Measurements from ENCODE around the gene UNCX.

The UNCX gene

DNA sequence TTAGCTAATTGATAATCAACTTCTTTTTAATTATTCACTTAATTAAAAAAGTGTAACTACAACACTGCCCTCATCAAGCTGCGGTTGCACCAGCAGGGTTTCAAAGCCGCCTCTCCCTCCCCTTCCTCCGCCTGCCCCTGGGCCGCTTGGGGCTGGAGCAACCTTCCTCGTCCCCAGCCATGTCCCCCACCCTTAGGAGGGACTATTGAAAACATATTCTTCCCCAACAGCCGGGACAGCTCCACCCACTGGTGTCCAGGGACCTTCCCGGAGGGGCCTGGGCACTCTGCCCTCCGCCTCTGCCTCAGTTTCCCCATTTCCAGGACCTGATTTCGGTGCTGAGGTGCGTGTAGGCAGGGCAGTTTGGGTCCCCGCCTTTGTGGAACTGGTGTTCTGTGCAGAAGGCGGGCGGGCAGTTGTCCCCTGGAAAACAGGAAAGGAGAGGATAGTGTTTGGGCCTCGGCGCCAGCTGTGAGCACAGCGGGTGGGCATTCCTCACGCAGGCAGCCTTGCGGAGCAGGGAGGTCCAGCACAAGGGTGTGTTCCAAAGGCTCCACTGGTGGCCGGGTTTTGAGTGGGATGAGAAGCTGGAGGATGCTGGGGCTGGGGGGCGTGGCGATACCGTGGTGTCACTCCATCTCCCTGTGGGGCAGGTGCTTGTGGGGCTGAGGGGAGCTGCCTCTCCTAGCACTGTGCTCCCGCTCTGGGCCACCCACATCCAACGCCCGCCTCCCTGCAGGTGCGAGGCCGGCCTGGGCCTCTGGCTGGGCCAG is 15.7 kb downstream of the UNCX start:
- no peaks in the 10 kb centered on the region for H3K36me3 ChIP-seq (ENCODE audit: insufficient read depth, low read length)
- H3K4me3 ChIP-seq (ENCODE audit: low read length), result no peak overlapping the region
- H3K9me3 ChIP-seq (replicated peaks; ENCODE audit: low read length), result no peaks in the 10 kb centered on the region
- peaks cover 84% of the 10 kb centered on the region for H3K27me3 ChIP-seq (ENCODE audit: control insufficient read depth, insufficient read depth, low read length)
- no peak overlapping the region for H3K4me2 ChIP-seq (ENCODE audit: low read length)
- H3K4me1 ChIP-seq (ENCODE audit: control insufficient read depth, insufficient read depth, low read length), result no peaks in the 10 kb centered on the region
- H3K9ac ChIP-seq (ENCODE audit: low read depth, low read length), result no peak overlapping the region

DNA sequence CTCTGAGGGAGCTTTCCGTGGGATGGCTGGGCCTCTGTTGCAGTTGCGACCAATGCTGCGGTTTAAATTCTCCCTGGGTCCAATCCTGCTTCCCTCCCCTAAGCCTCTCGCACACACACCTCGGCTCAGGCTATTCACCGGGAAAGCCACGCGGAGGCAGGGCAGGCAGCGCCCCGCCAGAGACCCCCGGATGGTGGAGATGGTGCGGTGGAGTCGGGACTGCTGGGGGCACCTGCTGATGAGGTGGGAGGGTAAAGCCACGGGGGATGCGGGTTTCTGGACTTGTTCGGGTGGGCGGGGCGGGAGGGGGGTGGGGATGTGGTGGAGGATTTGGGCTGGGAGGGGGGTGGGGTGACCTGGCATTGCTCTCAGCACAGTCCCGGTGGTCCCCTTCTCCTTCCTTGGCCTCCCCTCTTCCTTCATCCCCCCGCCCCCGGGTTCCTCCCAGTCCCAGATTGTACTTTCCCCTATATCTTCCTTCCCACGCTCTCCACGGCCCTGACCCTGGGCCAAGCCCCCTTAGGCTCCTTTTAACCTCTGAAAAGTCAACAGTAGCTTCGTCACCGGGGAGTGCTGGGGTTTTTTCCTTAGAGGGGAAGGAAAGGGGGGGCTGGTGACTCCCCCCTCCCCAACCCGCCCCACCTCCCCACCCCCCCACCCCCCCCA is 16.4 kb downstream of the UNCX start:
- H3K36me3 ChIP-seq (ENCODE audit: insufficient read depth, low read length), result no peaks in the 10 kb centered on the region
- no peak overlapping the region for H3K4me2 ChIP-seq (ENCODE audit: low read length)
- H3K9me3 ChIP-seq (replicated peaks; ENCODE audit: low read length), result no peaks in the 10 kb centered on the region
- H3K4me1 ChIP-seq (ENCODE audit: control insufficient read depth, insufficient read depth, low read length), result no peaks in the 10 kb centered on the region
- peaks cover 80% of the 10 kb centered on the region for H3K27me3 ChIP-seq (ENCODE audit: control insufficient read depth, insufficient read depth, low read length)
- H3K4me3 ChIP-seq (ENCODE audit: low read length), result no peak overlapping the region
- H3K9ac ChIP-seq (ENCODE audit: low read depth, low read length), result no peak overlapping the region

DNA sequence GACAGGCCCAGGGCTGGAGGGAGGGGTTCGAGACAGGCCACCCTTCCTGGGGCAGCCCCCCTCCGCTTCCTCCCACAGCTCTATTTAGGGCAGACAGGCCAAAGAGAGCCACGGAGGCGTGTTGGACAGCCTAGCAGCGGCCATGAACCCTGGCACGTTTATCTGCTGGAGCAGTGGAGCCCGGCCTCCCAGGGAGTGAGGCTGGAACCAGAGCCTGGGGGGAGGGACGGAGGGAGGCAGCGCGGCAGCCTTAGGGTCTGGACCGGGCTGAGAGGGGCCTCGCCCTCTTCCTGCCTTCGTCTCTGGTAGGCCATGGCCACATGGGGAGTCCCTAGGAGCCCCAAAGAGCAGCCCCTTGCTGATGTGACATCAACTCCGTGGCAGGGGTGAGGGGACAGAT is 17.1 kb downstream of the UNCX start:
- Histone ChIP-seq H3K9me3 (replicated peaks; ENCODE audit: low read length) (no peaks in the 10 kb centered on the region), H3K4me3 (ENCODE audit: low read length) (no peak overlapping the region), H3K36me3 (ENCODE audit: insufficient read depth, low read length) (no peaks in the 10 kb centered on the region), H3K4me1 (ENCODE audit: control insufficient read depth, insufficient read depth, low read length) (no peaks in the 10 kb centered on the region), H3K9ac (ENCODE audit: low read depth, low read length) (no peak overlapping the region), H3K27me3 (ENCODE audit: control insufficient read depth, insufficient read depth, low read length) (peaks cover 80% of the 10 kb centered on the region), H3K4me2 (ENCODE audit: low read length) (no peak overlapping the region)

DNA sequence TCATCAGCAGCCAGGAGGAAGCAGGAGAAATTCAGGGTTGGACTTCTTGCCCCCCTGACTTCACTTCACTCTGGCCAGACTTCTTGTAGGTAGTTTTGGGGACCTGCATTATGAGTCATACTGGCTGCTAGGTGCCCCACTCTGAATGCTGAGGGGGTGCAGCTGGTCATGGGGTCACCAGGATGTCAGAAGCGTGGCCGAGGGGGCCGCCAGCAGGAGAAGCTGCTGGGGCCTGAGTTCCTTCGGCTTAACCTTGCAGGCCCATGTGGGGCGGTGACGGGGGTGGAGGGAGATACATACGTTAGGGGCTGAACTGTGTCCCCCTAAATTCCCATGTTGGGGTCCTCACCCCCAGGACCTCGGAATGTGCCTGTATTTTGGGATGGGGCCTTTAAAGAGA is 18.2 kb downstream of the UNCX start:
- H3K4me3 ChIP-seq (ENCODE audit: low read length), result no peak overlapping the region
- no peaks in the 10 kb centered on the region for H3K4me1 ChIP-seq (ENCODE audit: control insufficient read depth, insufficient read depth, low read length)
- no peaks in the 10 kb centered on the region for H3K9me3 ChIP-seq (replicated peaks; ENCODE audit: low read length)
- H3K9ac ChIP-seq (ENCODE audit: low read depth, low read length), result no peak overlapping the region
- no peak overlapping the region for H3K4me2 ChIP-seq (ENCODE audit: low read length)
- no peaks in the 10 kb centered on the region for H3K36me3 ChIP-seq (ENCODE audit: insufficient read depth, low read length)
- peaks cover 72% of the 10 kb centered on the region for H3K27me3 ChIP-seq (ENCODE audit: control insufficient read depth, insufficient read depth, low read length)

DNA sequence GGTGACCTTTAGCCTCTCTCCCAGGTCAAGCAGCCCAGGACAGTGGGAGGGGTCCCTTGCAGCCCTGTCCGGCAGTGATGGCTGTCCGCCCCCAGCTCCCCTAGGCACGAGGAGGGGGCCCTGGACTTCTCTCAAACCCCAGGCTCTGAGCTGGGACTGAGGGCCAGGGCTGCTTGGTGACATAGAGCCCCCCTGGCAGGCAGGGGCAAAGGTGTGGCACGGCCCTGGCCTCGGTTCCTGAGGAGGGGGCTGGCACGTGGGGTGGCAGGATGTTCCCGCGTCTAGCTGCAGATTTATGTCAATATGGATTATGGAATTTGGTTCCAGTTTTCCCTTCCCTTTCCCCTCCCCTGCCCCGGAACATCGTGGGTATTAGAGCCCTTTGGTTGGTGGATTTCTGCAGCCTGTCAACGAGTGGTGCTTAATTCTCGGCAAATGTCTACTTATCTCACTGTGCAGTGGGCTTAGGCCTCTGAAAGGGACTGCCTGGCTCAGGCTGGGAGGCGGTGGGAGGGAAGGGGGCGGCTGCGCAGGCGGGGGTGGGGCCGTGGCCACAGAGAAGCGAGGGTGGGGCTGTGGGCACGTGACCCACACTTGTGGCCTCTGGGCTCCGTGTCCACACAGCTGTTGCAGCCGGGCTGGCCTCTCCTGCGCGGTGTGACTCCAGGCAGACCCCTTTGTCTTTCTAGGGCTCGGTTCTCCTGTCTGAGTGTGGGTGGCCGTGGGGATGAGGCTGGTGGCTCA is 19.3 kb downstream of the UNCX start:
- Histone ChIP-seq H3K9me3 (replicated peaks; ENCODE audit: low read length) (no peaks in the 10 kb centered on the region), H3K4me3 (ENCODE audit: low read length) (no peak overlapping the region), H3K27me3 (ENCODE audit: control insufficient read depth, insufficient read depth, low read length) (peaks cover 76% of the 10 kb centered on the region), H3K36me3 (ENCODE audit: insufficient read depth, low read length) (no peaks in the 10 kb centered on the region), H3K9ac (ENCODE audit: low read depth, low read length) (no peak overlapping the region), H3K4me1 (ENCODE audit: control insufficient read depth, insufficient read depth, low read length) (no peaks in the 10 kb centered on the region), H3K4me2 (ENCODE audit: low read length) (no peak overlapping the region)

DNA sequence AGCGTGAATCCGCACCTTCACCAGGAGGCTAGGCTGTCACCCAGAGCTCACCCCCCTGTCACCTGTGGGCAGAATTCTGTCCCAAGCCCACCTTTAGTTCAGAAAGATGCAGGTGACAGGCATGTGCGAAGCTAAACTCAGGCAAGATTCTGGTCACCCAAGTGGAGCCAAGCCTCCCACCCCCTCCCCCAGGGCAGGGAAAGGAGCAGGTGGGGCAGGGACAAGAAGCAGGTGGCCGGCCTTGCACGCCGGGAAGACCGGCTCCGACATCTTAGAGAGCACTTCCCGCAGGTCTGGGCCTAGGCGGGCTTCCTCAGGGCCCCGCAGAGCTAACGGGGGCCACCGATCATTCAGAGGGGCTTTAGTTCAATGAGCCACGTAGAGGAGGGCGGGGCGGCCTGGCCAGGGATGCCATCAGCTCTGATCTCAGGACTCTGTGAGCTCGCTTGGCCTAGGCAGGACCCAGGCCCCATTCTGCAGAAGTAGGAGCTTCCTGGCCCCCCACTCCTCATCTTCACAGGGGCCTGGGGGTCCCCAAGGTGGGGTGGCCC is 19.9 kb downstream of the UNCX start:
- no peak overlapping the region for H3K4me3 ChIP-seq (ENCODE audit: low read length)
- no peaks in the 10 kb centered on the region for H3K4me1 ChIP-seq (ENCODE audit: control insufficient read depth, insufficient read depth, low read length)
- no peak overlapping the region for H3K4me2 ChIP-seq (ENCODE audit: low read length)
- H3K36me3 ChIP-seq (ENCODE audit: insufficient read depth, low read length), result no peaks in the 10 kb centered on the region
- no peaks in the 10 kb centered on the region for H3K9me3 ChIP-seq (replicated peaks; ENCODE audit: low read length)
- H3K27me3 ChIP-seq (ENCODE audit: control insufficient read depth, insufficient read depth, low read length), result peaks cover 75% of the 10 kb centered on the region
- no peak overlapping the region for H3K9ac ChIP-seq (ENCODE audit: low read depth, low read length)

DNA sequence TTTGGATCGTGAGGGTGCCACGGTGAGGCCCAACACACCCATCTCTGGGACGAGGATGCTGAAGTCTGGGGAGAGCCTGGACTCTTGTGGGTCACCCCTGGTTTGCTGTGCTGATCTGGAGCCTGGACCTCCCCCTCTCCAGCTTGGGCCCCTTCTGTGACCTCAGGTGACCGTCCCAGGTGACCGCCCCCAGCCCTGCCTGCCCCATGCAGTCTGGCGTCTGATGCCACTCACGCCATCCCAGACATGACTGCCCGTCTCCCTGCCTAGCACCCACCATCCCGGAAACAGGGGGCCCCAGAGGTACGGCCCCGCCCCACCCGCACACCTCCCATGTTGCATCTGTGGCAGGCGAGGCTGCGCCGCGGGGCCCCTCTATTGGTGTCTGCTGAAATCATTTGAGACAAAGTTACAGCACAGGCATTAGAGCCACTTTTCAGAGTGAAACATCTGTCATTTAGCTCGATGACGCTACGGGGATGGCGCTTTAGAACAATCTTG is 21.1 kb downstream of the UNCX start:
- no peak overlapping the region for H3K4me3 ChIP-seq (ENCODE audit: low read length)
- peaks cover 63% of the 10 kb centered on the region for H3K27me3 ChIP-seq (ENCODE audit: control insufficient read depth, insufficient read depth, low read length)
- no peaks in the 10 kb centered on the region for H3K4me1 ChIP-seq (ENCODE audit: control insufficient read depth, insufficient read depth, low read length)
- H3K9me3 ChIP-seq (replicated peaks; ENCODE audit: low read length), result no peaks in the 10 kb centered on the region
- no peak overlapping the region for H3K4me2 ChIP-seq (ENCODE audit: low read length)
- no peak overlapping the region for H3K9ac ChIP-seq (ENCODE audit: low read depth, low read length)
- no peaks in the 10 kb centered on the region for H3K36me3 ChIP-seq (ENCODE audit: insufficient read depth, low read length)

DNA sequence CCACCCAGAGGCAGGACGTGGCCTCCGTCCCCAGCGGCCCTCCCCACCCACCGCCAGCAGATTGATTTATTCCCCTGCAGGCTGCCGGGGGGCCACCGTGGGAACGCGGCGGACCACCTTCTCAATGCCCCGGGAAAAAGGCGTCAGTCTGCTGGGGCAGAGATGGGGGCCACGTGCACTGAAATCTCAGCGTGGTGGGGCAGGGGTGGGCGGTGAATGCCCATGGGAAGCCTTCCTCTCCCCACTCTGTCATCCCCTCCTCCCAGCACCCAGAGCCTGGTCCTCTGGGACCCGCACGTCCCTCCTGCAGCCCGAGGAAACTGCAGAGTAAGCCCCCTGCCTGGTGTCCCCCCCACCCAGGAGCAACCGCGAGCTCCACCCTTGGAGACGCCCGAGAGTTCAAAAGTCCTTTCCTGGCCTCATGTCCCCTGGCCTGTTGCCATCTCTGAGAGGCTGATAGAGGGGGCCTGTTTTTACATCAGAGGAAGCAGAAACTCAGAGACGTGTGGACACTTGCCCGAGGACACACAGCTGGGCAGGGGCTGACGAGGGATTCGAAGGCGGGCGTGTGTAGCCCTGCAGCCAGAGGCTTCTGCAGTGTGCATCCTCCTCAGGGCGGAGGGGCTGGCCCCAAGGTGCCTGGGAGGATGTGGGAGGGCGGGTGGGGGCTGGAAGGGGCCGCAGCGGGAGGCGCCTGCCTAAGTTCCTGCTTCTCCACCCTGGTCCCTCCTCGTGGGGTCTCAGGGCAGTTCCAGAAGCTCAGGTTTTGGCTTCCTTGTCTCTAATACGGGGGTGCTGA is 21.8 kb downstream of the UNCX start:
- Histone ChIP-seq H3K4me3 (ENCODE audit: low read length) (no peak overlapping the region), H3K9ac (ENCODE audit: low read depth, low read length) (no peak overlapping the region), H3K36me3 (ENCODE audit: insufficient read depth, low read length) (no peaks in the 10 kb centered on the region), H3K4me2 (ENCODE audit: low read length) (no peak overlapping the region), H3K27me3 (ENCODE audit: control insufficient read depth, insufficient read depth, low read length) (peaks cover 64% of the 10 kb centered on the region), H3K9me3 (replicated peaks; ENCODE audit: low read length) (no peaks in the 10 kb centered on the region), H3K4me1 (ENCODE audit: control insufficient read depth, insufficient read depth, low read length) (no peaks in the 10 kb centered on the region)

DNA sequence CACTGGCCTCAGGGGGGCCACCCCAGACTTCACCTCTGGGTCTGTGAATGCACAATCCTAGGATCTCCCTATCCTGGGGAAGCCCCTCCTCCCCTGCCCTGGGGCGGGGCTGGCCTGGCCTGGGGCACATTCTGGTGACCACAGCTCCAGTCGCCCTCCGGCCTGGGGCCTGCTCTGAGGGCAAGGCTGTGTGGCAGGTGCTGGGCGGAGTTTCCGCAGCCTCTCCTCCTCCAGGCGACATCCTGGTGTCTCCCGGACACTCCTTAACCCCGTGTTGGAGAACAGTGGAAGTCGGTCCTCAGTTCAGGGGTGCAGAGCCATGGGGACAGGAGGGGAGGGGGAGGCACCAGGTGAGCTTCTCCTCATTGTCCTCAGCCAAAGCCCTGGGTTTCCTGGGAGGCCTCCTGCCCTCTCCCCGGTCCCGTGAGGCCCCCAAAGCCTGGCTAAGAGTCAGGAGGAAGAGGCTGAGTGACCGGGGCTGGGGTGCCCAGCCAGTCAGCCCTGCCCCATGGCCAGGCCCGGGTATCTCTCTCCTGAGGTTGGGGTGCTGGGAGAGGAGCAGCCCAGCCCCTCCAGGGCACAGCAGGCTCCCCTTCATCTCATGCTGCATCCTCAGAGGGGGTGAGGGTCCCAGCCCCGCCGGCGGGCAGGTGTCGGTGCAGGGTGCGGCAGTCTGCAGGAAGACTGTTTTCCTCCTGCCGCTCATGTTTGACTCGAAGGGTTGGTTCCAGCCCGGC is 22.6 kb downstream of the UNCX start:
- Histone ChIP-seq H3K36me3 (ENCODE audit: insufficient read depth, low read length) (no peaks in the 10 kb centered on the region), H3K27me3 (ENCODE audit: control insufficient read depth, insufficient read depth, low read length) (peaks cover 62% of the 10 kb centered on the region), H3K4me3 (ENCODE audit: low read length) (no peak overlapping the region)

DNA sequence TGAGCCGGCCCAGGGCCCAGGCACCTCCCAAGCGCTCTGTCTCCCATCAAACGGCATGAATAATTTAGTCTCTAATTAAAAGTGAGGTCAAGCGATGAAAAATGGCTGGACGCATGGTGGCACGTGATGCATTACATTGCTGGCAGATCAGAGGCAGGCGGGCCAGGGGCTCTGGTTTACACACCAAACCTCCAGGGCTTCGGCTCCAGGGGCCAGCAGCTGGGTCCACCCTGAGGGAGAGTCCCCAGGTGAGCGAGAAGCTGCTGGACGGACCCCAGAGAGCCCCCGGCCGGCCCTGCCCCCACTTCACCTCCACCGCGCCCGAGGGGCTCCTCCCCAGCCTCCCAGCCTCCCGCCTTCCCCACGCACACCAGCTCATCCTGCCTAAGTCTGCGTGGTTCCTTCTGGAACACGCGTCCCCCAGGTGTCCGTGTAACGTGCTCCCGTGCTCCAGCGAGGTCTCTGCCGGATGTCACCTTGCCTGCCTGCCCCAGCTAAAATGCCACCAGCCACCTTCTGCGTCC is 23.2 kb downstream of the UNCX start:
- H3K4me3 ChIP-seq (ENCODE audit: low read length), result no peak overlapping the region
- H3K4me1 ChIP-seq (ENCODE audit: control insufficient read depth, insufficient read depth, low read length), result no peaks in the 10 kb centered on the region
- no peak overlapping the region for H3K9ac ChIP-seq (ENCODE audit: low read depth, low read length)
- H3K36me3 ChIP-seq (ENCODE audit: insufficient read depth, low read length), result no peaks in the 10 kb centered on the region
- no peaks in the 10 kb centered on the region for H3K9me3 ChIP-seq (replicated peaks; ENCODE audit: low read length)
- no peak overlapping the region for H3K4me2 ChIP-seq (ENCODE audit: low read length)
- H3K27me3 ChIP-seq (ENCODE audit: control insufficient read depth, insufficient read depth, low read length), result peaks cover 63% of the 10 kb centered on the region

More for the DNA sequence above, 22.6 kb downstream of the UNCX start:
- Histone ChIP-seq H3K9me3 (replicated peaks; ENCODE audit: low read length) (no peaks in the 10 kb centered on the region), H3K4me2 (ENCODE audit: low read length) (no peak overlapping the region), H3K9ac (ENCODE audit: low read depth, low read length) (no peak overlapping the region), H3K4me1 (ENCODE audit: control insufficient read depth, insufficient read depth, low read length) (no peaks in the 10 kb centered on the region)

All from skeletal muscle satellite cell (primary cell).